Osteocyte (in vitro differentiated cells): Measurements from ENCODE around the gene SOS1. TPM values are rescaled to one million over a fixed set of nuclear protein-coding genes. Genes with fewer than 3 reads are reported as not detected.

Source experiments
- DNase-seq: peaks from one replicate; pipeline ENCODE4 v3.0.0; 2021; ENCODE audit warnings: mixed read lengths; ENCODE audit not compliant: unreplicated experiment; ENCODE audit errors: extremely low spot score
- H3K27ac Mint-ChIP-seq: one replicate; pipeline ENCODE4 v1.8.0; 2021; ENCODE audit warnings: mild to moderate bottlenecking, mixed read lengths; ENCODE audit not compliant: unreplicated experiment
- H3K27me3 Mint-ChIP-seq: one replicate; pipeline ENCODE4 v1.8.0; 2021; ENCODE audit warnings: mixed read lengths; ENCODE audit not compliant: unreplicated experiment
- H3K36me3 Mint-ChIP-seq: one replicate; pipeline ENCODE4 v1.8.0; 2021; ENCODE audit warnings: mixed read lengths; ENCODE audit not compliant: unreplicated experiment
- H3K4me1 Mint-ChIP-seq: one replicate; pipeline ENCODE4 v1.8.0; 2021; ENCODE audit warnings: mixed read lengths; ENCODE audit not compliant: unreplicated experiment
- H3K4me3 Mint-ChIP-seq: one replicate; pipeline ENCODE4 v1.8.0; 2021; ENCODE audit warnings: mild to moderate bottlenecking, moderate library complexity, mixed read lengths; ENCODE audit not compliant: unreplicated experiment
- H3K9me3 Mint-ChIP-seq: one replicate; pipeline ENCODE4 v1.8.0; 2021; ENCODE audit warnings: mixed read lengths; ENCODE audit not compliant: unreplicated experiment
- total RNA-seq: library from RNA; stranded (reverse); gene quantifications from 2 replicates; pipeline ENCODE4 v1.2.1, GENCODE V29; 2021
- TF ChIP-seq, protein P1 (sequence below): fragments of 200-600 bp; sonication (generic); IDR thresholded peaks from 2 replicates; pipeline ENCODE4 v1.5.0; 2021; ENCODE audit warnings: antibody characterized with exemption, mild to moderate bottlenecking, moderate library complexity

SOS1 gene
- total RNA-seq, 1 donor from 2014 or later: 35.6 TPM

GRCh38 chr2:39150890-39151497 is 30.1 kb upstream of the SOS1 start:
- no peak for DNase-seq
- Mint-ChIP-seq H3K36me3 (no peaks in the 10 kb centered on the region), H3K27ac (no peak overlapping the region), H3K27me3 (no peaks in the 10 kb centered on the region), H3K9me3 (no peaks in the 10 kb centered on the region), H3K4me1 (no peaks in the 10 kb centered on the region), H3K4me3 (no peak overlapping the region)
- TF ChIP-seq, protein P1, sequence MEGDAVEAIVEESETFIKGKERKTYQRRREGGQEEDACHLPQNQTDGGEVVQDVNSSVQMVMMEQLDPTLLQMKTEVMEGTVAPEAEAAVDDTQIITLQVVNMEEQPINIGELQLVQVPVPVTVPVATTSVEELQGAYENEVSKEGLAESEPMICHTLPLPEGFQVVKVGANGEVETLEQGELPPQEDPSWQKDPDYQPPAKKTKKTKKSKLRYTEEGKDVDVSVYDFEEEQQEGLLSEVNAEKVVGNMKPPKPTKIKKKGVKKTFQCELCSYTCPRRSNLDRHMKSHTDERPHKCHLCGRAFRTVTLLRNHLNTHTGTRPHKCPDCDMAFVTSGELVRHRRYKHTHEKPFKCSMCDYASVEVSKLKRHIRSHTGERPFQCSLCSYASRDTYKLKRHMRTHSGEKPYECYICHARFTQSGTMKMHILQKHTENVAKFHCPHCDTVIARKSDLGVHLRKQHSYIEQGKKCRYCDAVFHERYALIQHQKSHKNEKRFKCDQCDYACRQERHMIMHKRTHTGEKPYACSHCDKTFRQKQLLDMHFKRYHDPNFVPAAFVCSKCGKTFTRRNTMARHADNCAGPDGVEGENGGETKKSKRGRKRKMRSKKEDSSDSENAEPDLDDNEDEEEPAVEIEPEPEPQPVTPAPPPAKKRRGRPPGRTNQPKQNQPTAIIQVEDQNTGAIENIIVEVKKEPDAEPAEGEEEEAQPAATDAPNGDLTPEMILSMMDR: no peak

DNA sequence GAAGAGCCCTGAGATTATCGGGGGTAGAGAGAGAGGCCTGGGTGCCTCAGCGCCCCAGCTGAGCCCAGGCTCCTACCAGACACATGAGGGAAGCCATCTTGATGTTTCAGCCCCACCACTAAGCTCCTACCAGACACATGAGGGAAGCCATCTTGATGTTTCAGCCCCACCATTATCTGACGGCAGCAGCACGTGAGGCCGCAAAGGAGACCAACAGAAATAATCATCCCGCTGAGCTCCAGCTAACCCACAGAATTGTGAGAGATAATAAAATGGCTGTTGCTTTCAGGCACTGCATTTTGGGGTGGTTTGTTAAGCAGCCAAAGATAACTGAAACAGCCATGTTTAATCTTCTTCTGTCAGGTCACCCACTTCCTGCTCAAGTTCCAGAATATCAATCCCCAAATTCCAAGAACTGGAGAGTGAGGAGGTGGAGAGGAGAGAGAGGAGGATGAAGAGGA is 29.3 kb upstream of the SOS1 start:
- no peaks in the 10 kb centered on the region for H3K36me3 Mint-ChIP-seq

DNA sequence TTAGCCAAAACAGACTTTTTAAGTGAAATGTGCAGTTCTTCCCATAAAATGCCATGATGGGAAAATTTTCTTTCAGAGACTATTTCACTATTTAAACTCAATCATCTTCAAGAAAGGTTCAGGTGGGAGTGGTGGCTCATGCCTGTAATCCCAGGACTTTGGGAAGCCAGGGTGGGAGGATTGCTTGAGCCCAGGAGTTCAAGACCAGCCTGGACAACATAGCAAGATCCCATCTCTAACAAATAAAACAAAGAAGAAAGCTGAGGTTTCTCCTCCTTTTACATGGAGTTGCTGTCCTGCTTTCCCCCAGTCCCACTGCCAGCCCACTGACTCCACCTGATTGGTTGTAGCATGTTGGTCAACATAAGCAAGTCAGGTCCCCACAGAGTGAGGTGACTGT is 25.8 kb upstream of the SOS1 start:
- H3K4me3 Mint-ChIP-seq: no peak overlapping the region
- H3K27ac Mint-ChIP-seq: no peak overlapping the region

More for the DNA sequence above, 29.3 kb upstream of the SOS1 start:
- DNase-seq: no peak
- Mint-ChIP-seq H3K27me3 (no peaks in the 10 kb centered on the region), H3K4me3 (no peak overlapping the region), H3K4me1 (no peaks in the 10 kb centered on the region), H3K9me3 (no peaks in the 10 kb centered on the region), H3K27ac (no peak overlapping the region)
- TF ChIP-seq, protein P1: no peak

DNA sequence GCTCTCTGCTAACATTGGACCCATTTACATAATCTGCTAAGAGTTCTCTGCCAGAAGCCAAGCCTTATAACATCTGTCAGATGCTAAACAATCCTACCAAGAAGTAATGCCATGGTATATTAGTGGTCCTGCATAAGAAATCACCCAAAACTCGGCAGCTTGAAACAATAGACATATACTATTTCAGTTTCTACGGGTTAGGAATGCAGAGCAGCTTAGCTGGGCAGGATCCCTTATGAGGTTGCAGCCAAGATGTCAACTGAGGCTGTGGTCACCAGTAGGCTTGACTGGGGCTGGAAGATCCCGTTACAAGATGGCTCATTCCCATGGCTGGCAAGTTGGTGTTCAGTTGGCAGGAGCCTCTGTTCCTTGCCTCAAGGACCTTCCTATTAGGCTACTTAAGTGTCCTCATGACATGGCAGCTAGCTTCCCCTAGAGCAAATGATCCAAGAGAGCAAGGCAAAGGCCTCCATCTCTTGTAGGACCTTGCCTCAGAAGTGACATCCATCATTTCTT is 25.1 kb upstream of the SOS1 start:
- TF ChIP-seq, protein P1: no peak
- H3K4me3 Mint-ChIP-seq: no peak overlapping the region
- no peaks in the 10 kb centered on the region for H3K36me3 Mint-ChIP-seq
- no peak for DNase-seq
- H3K27ac Mint-ChIP-seq: no peak overlapping the region
- H3K4me1 Mint-ChIP-seq: no peaks in the 10 kb centered on the region
- H3K9me3 Mint-ChIP-seq: no peaks in the 10 kb centered on the region
- H3K27me3 Mint-ChIP-seq: no peaks in the 10 kb centered on the region

More for the DNA sequence above, 25.8 kb upstream of the SOS1 start:
- Mint-ChIP-seq H3K36me3 (no peaks in the 10 kb centered on the region), H3K27me3 (no peaks in the 10 kb centered on the region), H3K9me3 (no peaks in the 10 kb centered on the region), H3K4me1 (no peaks in the 10 kb centered on the region)
- TF ChIP-seq, protein P1: no peak
- DNase-seq: no peak

DNA sequence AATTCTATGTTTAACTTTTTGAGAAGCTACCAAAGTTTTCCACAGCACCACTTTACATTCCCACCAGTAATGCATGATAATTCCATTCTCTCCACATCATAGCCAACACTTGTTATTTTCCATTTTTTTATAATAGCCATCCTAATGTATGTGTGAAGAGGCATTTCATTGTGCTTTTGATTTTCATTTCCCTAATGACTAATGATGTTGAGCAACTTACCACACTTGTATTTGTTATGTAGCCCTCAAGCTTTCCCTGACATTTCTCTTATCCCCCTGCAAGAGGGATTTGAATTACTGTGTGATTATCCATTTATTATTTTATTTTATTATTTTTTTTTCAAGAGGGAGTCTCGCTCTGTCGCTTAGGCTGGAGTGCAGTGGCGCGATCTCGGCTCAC is 23.6 kb upstream of the SOS1 start:
- H3K36me3 Mint-ChIP-seq: no peaks in the 10 kb centered on the region
- H3K4me1 Mint-ChIP-seq: no peaks in the 10 kb centered on the region
- H3K4me3 Mint-ChIP-seq: no peak overlapping the region
- TF ChIP-seq, protein P1: no peak
- no peaks in the 10 kb centered on the region for H3K27me3 Mint-ChIP-seq
- no peak for DNase-seq
- no peaks in the 10 kb centered on the region for H3K9me3 Mint-ChIP-seq
- H3K27ac Mint-ChIP-seq: no peak overlapping the region
